Right atrium auricular region (tissue), 2 donors: ENCODE data around the gene NAA25. TPM values are rescaled to one million over a fixed set of nuclear protein-coding genes. Genes with fewer than 3 reads are reported as not detected.

Experiments used
- DNase-seq: peaks from one replicate; pipeline ENCODE4 v3.0.0-alpha.2; 2019; ENCODE audit warnings: low spot score
- H3K27ac ChIP-seq, 2 donors: fragments of 200-600 bp; sonication (generic); 1 replicate in 1 of 2; 2 replicates in 1 of 2; pipeline ENCODE4 v1.5.1; 2016 to 2019
- H3K27me3 ChIP-seq, 2 donors: fragments of 200-600 bp; sonication (generic); one replicate each; pipeline versions ENCODE4 v1.5.1 to v1.6.0; 2017 to 2019
- H3K36me3 ChIP-seq: fragments of 200-600 bp; sonication (generic); one replicate; pipeline ENCODE4 v1.5.1; 2016
- H3K4me1 ChIP-seq, 2 donors: fragments of 200-600 bp; sonication (generic); one replicate each; pipeline versions ENCODE4 v1.5.1 to v1.6.0; 2017 to 2019
- H3K4me3 ChIP-seq, 2 donors: fragments of 200-600 bp; sonication (generic); 1 replicate in 1 of 2; 2 replicates in 1 of 2; pipeline ENCODE4 v1.5.1; 2017 to 2019; ENCODE audit warnings: mild to moderate bottlenecking in 1 of 2, moderate library complexity in 1 of 2
- H3K9me3 ChIP-seq, 2 donors: fragments of 200-600 bp; sonication (generic); one replicate each; pipeline ENCODE4 v1.5.1; 2019
- CTCF ChIP-seq, 2 donors: fragments of 200-600 bp; sonication (generic); IDR thresholded peaks; one replicate each; pipeline ENCODE4 v1.5.1; 2019; ENCODE audit warnings: antibody characterized with exemption in 2 of 2
- total RNA-seq, 2 donors: library from RNA; depleted of rRNA; stranded (reverse); fragments of >200 nt; gene quantifications; one replicate each; pipeline ENCODE4 v1.1.0, GENCODE V29; 2016

The NAA25 gene
- total RNA-seq, 2 donors from 2014 or later = 8.8 to 11.2 TPM

GRCh38 chr12:111991946-111992345 lies 116.6 kb downstream of the NAA25 start:
- no peaks in the 10 kb centered on the region for H3K27me3 ChIP-seq
- H3K9me3 ChIP-seq = no peaks in the 10 kb centered on the region
- no peak overlapping the region for H3K27ac ChIP-seq
- H3K4me3 ChIP-seq = no peak overlapping the region
- DNase-seq = no peak
- H3K36me3 ChIP-seq = peaks cover 5% of the 10 kb centered on the region
- H3K4me1 ChIP-seq = no peaks in the 10 kb centered on the region
- TF ChIP-seq CTCF (IDR thresholded peaks at IDR 0.05) = no peak

GRCh38 chr12:111991535-111991934 lies 117.0 kb downstream of the NAA25 start:
- no peaks in the 10 kb centered on the region for H3K27me3 ChIP-seq
- no peak overlapping the region for H3K4me3 ChIP-seq
- peaks cover 5% of the 10 kb centered on the region for H3K36me3 ChIP-seq
- no peak for TF ChIP-seq CTCF (IDR thresholded peaks at IDR 0.05)
- no peaks in the 10 kb centered on the region for H3K9me3 ChIP-seq
- H3K4me1 ChIP-seq = no peaks in the 10 kb centered on the region
- no peak overlapping the region for H3K27ac ChIP-seq
- DNase-seq = no peak

- no peak overlapping the region for H3K27ac ChIP-seq
- no peak for DNase-seq
- H3K9me3 ChIP-seq = no peaks in the 10 kb centered on the region
- H3K4me3 ChIP-seq = no peak overlapping the region
- no peak for TF ChIP-seq CTCF (IDR thresholded peaks at IDR 0.05)
- H3K36me3 ChIP-seq = no peaks in the 10 kb centered on the region
- no peaks in the 10 kb centered on the region for H3K4me1 ChIP-seq
- no peaks in the 10 kb centered on the region for H3K27me3 ChIP-seq
Observed at GRCh38 chr12:111984820-111985219, 123.8 kb downstream of the NAA25 start.

GRCh38 chr12:111981987-111982386 lies 126.6 kb downstream of the NAA25 start:
- no peaks in the 10 kb centered on the region for H3K36me3 ChIP-seq
- H3K9me3 ChIP-seq = no peaks in the 10 kb centered on the region
- no peak for DNase-seq
- no peak overlapping the region for H3K27ac ChIP-seq
- no peaks in the 10 kb centered on the region for H3K27me3 ChIP-seq
- no peak for TF ChIP-seq CTCF (IDR thresholded peaks at IDR 0.05)
- H3K4me3 ChIP-seq = no peak overlapping the region
- H3K4me1 ChIP-seq = no peaks in the 10 kb centered on the region

GRCh38 chr12:111980598-111980997 lies 128.0 kb downstream of the NAA25 start:
- Histone ChIP-seq H3K9me3 (no peaks in the 10 kb centered on the region), H3K36me3 (no peaks in the 10 kb centered on the region), H3K27ac (no peak overlapping the region), H3K4me3 (no peak overlapping the region), H3K4me1 (no peaks in the 10 kb centered on the region), H3K27me3 (no peaks in the 10 kb centered on the region)
- DNase-seq = no peak
- no peak for TF ChIP-seq CTCF (IDR thresholded peaks at IDR 0.05)

GRCh38 chr12:111978545-111978944 lies 130.0 kb downstream of the NAA25 start:
- no peaks in the 10 kb centered on the region for H3K36me3 ChIP-seq
- no peak for DNase-seq
- TF ChIP-seq CTCF (IDR thresholded peaks at IDR 0.05) = no peak
- no peak overlapping the region for H3K27ac ChIP-seq
- no peaks in the 10 kb centered on the region for H3K4me1 ChIP-seq
- H3K9me3 ChIP-seq = no peaks in the 10 kb centered on the region
- H3K27me3 ChIP-seq = no peaks in the 10 kb centered on the region
- H3K4me3 ChIP-seq = no peak overlapping the region
